ENCODE measurements around the gene UBE2G2. TPM values are rescaled to one million over a fixed set of nuclear protein-coding genes. Genes with fewer than 3 reads are reported as not detected.

The UBE2G2 gene
- total RNA-seq, 1 donor from 2014 or later: 137 TPM

GRCh38 chr21:44767834-44768831 lies 33.5 kb downstream of the UBE2G2 start:
- no peak for DNase-seq (ENCODE audit: low spot score)
- no peak overlapping the region for H3K27ac Mint-ChIP-seq
- no peak overlapping the region for H3K4me3 Mint-ChIP-seq
- H3K36me3 Mint-ChIP-seq (ENCODE audit: low read depth): peaks cover 22% of the 10 kb centered on the region
- H3K4me1 Mint-ChIP-seq (ENCODE audit: low read depth): peaks cover 12% of the 10 kb centered on the region
- intact Hi-C loops (cut with micrococcal nuclease): no loop called here
- no peaks in the 10 kb centered on the region for H3K27me3 Mint-ChIP-seq (ENCODE audit: insufficient read depth)
- H3K9me3 Mint-ChIP-seq: no peaks in the 10 kb centered on the region

GRCh38 chr21:44766818-44767354 lies 34.7 kb downstream of the UBE2G2 start:
- DNase-seq (ENCODE audit: low spot score): no peak
- no peak overlapping the region for H3K27ac Mint-ChIP-seq
- no peaks in the 10 kb centered on the region for H3K9me3 Mint-ChIP-seq
- H3K4me3 Mint-ChIP-seq: no peak overlapping the region
- H3K4me1 Mint-ChIP-seq (ENCODE audit: low read depth): peaks cover 12% of the 10 kb centered on the region
- H3K27me3 Mint-ChIP-seq (ENCODE audit: insufficient read depth): no peaks in the 10 kb centered on the region
- intact Hi-C loops (cut with micrococcal nuclease): no loop called here
- H3K36me3 Mint-ChIP-seq (ENCODE audit: low read depth): peaks cover 16% of the 10 kb centered on the region

GRCh38 chr21:44766014-44766817 lies 35.4 kb downstream of the UBE2G2 start:
- H3K4me1 Mint-ChIP-seq (ENCODE audit: low read depth): peaks cover 17% of the 10 kb centered on the region
- DNase-seq (ENCODE audit: low spot score): no peak
- no peaks in the 10 kb centered on the region for H3K27me3 Mint-ChIP-seq (ENCODE audit: insufficient read depth)
- H3K4me3 Mint-ChIP-seq: no peak overlapping the region
- intact Hi-C loops (cut with micrococcal nuclease): no loop called here
- no peaks in the 10 kb centered on the region for H3K9me3 Mint-ChIP-seq
- peaks cover 13% of the 10 kb centered on the region for H3K36me3 Mint-ChIP-seq (ENCODE audit: low read depth)
- H3K27ac Mint-ChIP-seq: peak overlapping the region; percentile 81

GRCh38 chr21:44765231-44766013 lies 36.2 kb downstream of the UBE2G2 start:
- H3K9me3 Mint-ChIP-seq: no peaks in the 10 kb centered on the region
- intact Hi-C loops (cut with micrococcal nuclease): no loop called here
- DNase-seq (ENCODE audit: low spot score): peak; percentile 41
- peak overlapping the region; percentile 81 for H3K27ac Mint-ChIP-seq
- peak overlapping the region; percentile 37 for H3K4me3 Mint-ChIP-seq
- no peaks in the 10 kb centered on the region for H3K27me3 Mint-ChIP-seq (ENCODE audit: insufficient read depth)
- H3K36me3 Mint-ChIP-seq (ENCODE audit: low read depth): peaks cover 7% of the 10 kb centered on the region
- peaks cover 18% of the 10 kb centered on the region for H3K4me1 Mint-ChIP-seq (ENCODE audit: low read depth)

GRCh38 chr21:44764319-44765230 lies 37.0 kb downstream of the UBE2G2 start:
- intact Hi-C loops (cut with micrococcal nuclease): no loop called here
- Mint-ChIP-seq H3K27ac (no peak overlapping the region), H3K9me3 (no peaks in the 10 kb centered on the region), H3K27me3 (ENCODE audit: insufficient read depth) (no peaks in the 10 kb centered on the region), H3K4me3 (no peak overlapping the region), H3K36me3 (ENCODE audit: low read depth) (peaks cover 6% of the 10 kb centered on the region), H3K4me1 (ENCODE audit: low read depth) (peaks cover 18% of the 10 kb centered on the region)
- DNase-seq (ENCODE audit: low spot score): no peak

- Mint-ChIP-seq H3K27ac (no peak overlapping the region), H3K4me3 (no peak overlapping the region), H3K9me3 (no peaks in the 10 kb centered on the region), H3K4me1 (ENCODE audit: low read depth) (peaks cover 18% of the 10 kb centered on the region), H3K27me3 (ENCODE audit: insufficient read depth) (no peaks in the 10 kb centered on the region), H3K36me3 (ENCODE audit: low read depth) (no peaks in the 10 kb centered on the region)
- DNase-seq (ENCODE audit: low spot score): no peak
- intact Hi-C loops (cut with micrococcal nuclease): no loop called here
Measured at GRCh38 chr21:44763451-44764318, 37.9 kb downstream of the UBE2G2 start.

GRCh38 chr21:44763050-44763378 lies 38.6 kb downstream of the UBE2G2 start:
- Mint-ChIP-seq H3K4me3 (no peak overlapping the region), H3K36me3 (ENCODE audit: low read depth) (no peaks in the 10 kb centered on the region), H3K27me3 (ENCODE audit: insufficient read depth) (no peaks in the 10 kb centered on the region), H3K27ac (no peak overlapping the region), H3K4me1 (ENCODE audit: low read depth) (peaks cover 18% of the 10 kb centered on the region), H3K9me3 (no peaks in the 10 kb centered on the region)
- intact Hi-C loops (cut with micrococcal nuclease): no loop called here
- no peak for DNase-seq (ENCODE audit: low spot score)

- H3K27ac Mint-ChIP-seq: no peak overlapping the region
- no peaks in the 10 kb centered on the region for H3K9me3 Mint-ChIP-seq
- peaks cover 18% of the 10 kb centered on the region for H3K4me1 Mint-ChIP-seq (ENCODE audit: low read depth)
- H3K27me3 Mint-ChIP-seq (ENCODE audit: insufficient read depth): no peaks in the 10 kb centered on the region
- no peaks in the 10 kb centered on the region for H3K36me3 Mint-ChIP-seq (ENCODE audit: low read depth)
- H3K4me3 Mint-ChIP-seq: no peak overlapping the region
- intact Hi-C loops (cut with micrococcal nuclease): no loop called here
- no peak for DNase-seq (ENCODE audit: low spot score)
Measured at GRCh38 chr21:44762221-44763049, 39.2 kb downstream of the UBE2G2 start.

GRCh38 chr21:44761747-44762208 lies 39.8 kb downstream of the UBE2G2 start:
- Mint-ChIP-seq H3K4me3 (no peak overlapping the region), H3K4me1 (ENCODE audit: low read depth) (peaks cover 18% of the 10 kb centered on the region), H3K36me3 (ENCODE audit: low read depth) (no peaks in the 10 kb centered on the region), H3K27ac (no peak overlapping the region), H3K9me3 (no peaks in the 10 kb centered on the region), H3K27me3 (ENCODE audit: insufficient read depth) (no peaks in the 10 kb centered on the region)
- intact Hi-C loops (cut with micrococcal nuclease): no loop called here
- DNase-seq (ENCODE audit: low spot score): no peak

- Mint-ChIP-seq H3K4me3 (no peak overlapping the region), H3K27ac (no peak overlapping the region), H3K27me3 (ENCODE audit: insufficient read depth) (no peaks in the 10 kb centered on the region), H3K4me1 (ENCODE audit: low read depth) (peaks cover 18% of the 10 kb centered on the region), H3K9me3 (no peaks in the 10 kb centered on the region), H3K36me3 (ENCODE audit: low read depth) (no peaks in the 10 kb centered on the region)
- intact Hi-C loops (cut with micrococcal nuclease): no loop called here
- DNase-seq (ENCODE audit: low spot score): no peak
Measured at GRCh38 chr21:44761011-44761729, 40.5 kb downstream of the UBE2G2 start.
